IPS-NIHi7 (cell line): Measurements from ENCODE around the gene NCAPH2.
A peak's percentile ranks its signal among the peaks of the same experiment; 100 is the strongest.

ENCODE experiments used
- DNase-seq: peaks from one replicate; pipeline ENCODE4 v3.0.0; 2012; ENCODE audit warnings: mixed read lengths; ENCODE audit errors: extremely low spot score

NCAPH2 gene

DNA sequence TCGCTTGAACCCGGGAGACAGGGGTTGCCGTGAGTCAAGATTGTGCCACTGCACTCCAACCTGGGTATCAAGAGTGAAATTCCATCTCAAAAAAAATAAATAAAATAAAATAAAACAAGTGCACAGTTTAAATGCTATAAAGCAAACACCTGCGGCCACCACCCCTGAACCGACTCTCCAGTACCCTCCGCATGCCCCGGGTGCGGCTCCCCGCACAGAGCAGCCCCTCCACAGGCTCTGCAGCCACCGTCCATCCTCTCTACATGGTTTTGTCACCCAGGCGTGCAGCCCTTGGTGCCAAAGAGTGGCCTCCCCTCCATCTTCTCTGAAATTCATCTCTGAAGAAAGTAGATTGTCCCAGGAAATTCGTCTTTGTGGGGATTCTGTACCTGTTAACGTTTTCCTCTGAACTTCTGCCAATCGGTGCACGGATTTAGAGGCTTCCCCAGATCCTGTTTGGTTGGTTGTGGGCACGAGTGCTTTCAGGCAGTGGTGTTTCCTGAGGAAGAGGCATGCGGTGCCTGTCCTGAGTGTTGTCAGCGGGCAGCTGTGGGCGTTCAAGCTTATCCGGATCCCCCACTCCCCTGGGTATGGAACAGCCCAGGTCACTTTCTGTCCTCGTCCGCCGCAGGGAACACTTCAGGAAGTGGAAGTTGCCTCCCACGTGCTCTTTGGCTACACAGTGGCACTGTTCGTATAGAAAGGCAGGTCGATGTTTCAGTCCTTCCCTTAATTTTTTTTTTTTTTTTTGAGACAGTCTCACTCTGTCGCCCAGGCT lies 17.3 kb upstream of the NCAPH2 start:
- no peak for DNase-seq

DNA sequence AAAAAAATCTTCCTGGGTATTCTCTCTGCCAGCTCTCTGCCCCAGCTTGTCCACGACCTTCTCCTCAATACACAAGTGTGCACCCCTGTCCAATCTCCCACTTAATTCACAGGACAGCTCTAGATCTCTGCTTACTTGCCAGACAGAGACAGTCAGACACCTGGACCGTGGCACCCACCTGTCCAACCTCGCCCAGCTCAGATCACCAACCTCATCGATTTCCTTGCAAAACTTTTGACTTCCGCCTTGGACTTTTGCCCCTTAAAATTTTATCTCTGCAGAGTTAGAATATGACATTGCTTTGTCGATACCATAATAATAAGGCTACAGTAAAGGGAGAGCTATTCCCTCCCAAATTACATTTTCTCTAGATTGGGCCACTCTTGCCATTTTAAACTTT lies 10.9 kb upstream of the NCAPH2 start:
- no peak for DNase-seq

DNA sequence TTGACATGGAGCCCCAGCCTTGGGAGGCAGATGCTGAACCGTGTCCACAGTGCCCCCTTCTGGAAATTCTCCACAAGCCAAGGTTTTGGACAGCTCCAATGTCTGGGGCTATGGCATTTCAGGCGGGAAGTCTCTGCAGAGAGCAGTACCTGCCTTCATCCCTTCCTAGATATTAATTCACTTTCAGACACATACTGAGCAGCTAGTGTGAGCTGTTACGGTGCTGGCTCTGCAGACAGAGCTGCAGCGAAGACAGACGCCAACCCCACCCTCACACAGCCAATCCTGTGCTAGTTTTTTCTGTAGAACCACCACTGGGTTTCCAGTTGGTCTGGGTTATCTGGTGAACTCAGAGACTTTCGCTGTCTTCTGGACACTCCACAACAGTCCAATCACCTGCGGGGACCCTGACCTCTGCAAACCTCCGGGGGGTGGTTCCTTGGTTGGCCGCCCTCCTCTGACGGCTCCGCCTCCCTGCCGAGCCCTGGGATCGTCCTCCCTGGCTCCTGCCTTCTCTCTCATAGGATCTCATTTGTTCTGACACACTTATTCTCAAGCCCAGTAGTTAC lies 9.6 kb upstream of the NCAPH2 start:
- DNase-seq, result peak; percentile 87

DNA sequence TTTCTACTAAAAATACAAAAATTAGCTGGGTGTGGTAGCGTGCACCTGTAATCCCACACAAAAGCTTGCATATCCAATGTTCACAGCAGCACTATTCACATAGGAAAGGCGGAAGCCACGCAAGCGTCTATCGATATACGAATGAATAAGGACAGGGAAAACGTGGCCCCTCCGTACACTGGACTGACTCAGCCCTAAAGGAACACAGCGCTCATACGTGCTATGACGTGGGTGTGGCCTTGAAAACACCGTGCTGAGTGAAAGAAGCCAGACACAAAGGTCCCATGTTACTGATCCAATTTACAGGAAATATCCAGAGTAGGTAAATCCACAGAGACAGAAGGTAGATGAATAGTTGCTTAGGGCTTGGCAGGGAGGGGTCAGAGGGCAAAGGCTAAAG lies 7.6 kb upstream of the NCAPH2 start:
- DNase-seq, result no peak

DNA sequence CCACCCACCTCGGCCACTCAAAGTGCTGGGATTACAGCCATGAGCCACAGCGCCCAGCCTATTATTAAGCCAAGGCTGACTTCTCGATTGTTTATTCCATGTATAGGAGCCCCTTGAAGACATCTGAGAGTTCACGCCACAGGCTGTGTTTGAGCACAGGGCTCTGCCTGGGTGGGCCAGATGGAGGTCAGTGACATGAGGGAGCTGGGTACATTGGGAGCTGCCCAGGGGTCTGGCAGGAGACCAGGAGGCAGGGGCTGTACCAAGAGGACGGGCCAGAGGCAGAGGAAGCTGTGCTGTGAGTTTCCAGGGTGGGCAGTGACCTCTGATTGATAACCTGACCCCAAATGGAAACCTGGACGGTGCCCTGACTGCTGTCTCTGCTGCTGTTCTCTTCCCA lies 5.9 kb upstream of the NCAPH2 start:
- DNase-seq, result no peak

DNA sequence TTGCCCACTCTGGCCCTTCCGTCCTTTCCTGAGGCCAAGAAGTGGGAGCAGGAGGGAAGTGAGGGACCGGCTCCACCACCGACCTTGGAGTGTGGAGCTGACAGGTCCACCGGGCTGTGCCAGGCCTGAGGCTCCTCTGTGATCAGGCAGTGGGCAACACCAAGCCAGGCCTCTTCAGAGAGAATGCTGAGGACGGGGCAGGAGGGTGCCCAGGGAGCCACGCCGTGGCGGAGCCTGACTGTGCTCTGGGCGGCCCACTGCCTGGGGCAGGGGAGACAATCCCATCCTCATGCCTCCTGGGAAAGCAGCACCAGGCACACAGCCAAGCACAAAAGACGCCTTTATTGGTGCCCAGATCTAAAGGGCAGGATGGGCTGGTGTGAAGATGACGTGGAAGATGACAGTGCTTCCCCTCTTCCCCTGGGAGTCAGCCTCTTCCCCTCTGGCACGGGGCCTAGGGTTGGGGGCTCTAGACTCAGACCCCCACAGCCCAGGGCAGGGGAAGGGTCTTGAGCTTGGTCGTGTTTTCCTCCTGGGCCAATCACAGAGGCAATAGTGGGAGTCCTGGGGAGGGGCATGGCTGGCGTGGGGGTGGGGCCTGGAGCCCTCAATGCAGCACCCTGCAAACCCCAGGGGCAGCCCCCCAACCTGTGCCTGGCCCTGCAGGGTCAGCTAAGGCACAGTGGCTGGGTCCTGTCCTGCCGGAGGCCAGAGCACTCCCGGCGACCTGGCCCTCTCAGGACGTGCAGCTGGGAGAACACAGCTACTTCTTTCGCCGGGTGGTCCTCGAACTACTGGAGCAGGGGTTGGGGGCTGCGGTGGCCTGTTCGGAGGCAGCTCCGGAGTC lies 5.2 kb upstream of the NCAPH2 start:
- DNase-seq, result no peak

DNA sequence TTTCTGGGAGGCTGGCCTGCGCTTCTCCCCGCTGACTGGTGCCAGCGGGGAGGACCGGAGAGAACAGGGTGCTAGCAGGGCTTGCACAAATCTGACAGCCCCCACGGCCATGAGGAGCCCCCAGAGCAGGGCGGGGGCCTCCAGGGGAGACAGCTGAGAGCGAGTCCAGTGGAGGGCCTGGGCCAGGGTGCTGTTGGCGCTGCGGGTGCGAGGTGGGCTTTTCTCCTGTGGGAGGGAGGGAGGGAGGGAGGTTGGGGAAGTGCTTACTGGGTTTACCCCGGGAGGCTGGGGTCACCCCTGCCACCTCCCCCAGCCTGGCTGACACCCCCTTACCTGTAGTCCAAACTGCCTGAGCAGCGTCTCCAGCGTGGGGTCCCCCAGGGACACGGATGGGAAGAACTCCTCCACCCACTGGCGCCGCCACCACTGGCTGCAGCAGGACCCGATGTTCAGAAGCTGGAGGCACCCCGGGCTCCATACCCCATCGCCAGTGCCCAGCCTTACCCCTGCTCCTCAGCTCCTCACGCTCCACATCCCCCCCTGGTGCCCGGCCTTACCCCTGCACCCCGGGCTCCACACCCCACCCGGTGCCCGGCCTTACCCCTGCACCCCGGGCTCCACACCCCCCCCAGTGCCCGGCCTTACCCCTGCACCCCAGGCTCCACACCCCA lies 4.4 kb upstream of the NCAPH2 start:
- DNase-seq, result no peak

DNA sequence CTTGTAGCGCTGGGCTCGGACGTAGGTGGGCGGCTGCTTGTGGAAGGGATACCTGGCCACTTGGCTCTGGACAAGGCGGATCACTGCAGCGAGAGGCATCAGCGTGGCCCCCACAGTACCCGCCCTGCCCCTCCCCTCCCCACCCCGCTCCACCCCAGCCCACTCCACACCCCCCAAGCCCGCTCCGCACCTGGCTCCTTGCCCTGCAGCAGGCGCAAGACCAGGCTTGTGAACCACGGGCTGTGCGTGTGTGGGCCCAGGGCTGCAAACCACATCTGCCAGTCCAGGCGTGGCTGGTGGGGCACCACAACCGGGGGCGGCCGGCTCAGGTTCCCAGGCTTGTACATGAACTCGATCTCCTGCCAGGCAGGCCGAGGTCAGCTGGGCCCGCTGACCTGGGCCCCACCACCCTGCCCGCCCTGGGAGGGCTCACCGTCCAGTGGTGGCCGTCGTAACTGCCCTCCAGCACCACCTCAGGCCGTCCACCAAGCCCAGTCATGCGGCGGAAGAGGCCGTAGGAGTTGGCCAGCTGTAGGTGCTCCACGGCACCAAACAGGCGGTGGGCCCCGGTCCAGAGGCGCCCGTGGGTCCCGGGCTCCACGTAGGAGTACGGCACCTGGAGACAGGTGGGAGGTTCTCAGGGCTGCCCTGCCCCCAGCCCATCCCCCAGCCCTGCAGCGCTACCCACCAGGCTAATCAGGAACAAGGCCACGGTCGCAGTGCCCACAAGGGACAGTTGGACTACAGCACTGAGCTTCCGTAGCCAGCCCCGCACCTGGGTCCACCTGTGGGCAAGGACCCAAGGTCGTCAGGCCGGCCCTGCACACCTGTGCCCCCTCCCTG lies 3.4 kb upstream of the NCAPH2 start:
- DNase-seq, result no peak

DNA sequence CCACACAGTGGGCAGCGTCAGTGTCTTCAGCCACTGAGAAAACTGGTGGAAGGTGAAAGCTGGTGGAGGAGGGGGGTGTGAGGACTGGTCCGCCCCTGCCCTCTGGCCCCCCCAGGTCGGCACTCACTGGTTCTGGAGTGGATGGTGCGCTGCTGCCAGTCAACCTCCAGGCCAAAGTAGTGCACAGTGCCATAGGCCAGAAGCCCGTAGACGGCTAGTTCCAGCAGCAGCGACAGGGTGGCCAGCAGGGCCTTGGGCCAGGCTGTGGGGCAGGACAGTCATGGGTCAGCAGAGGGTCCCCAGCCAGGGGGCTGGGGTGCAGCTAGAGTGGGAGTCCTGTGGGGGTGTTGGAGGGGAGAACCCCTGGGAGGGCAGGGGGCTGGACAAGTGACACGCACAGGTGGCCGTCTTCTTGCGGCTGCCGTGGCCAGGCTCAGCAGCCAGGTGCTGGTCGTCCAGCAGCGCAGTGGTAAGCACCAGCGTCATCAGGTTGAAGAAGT lies 2.7 kb upstream of the NCAPH2 start:
- DNase-seq, result no peak

DNA sequence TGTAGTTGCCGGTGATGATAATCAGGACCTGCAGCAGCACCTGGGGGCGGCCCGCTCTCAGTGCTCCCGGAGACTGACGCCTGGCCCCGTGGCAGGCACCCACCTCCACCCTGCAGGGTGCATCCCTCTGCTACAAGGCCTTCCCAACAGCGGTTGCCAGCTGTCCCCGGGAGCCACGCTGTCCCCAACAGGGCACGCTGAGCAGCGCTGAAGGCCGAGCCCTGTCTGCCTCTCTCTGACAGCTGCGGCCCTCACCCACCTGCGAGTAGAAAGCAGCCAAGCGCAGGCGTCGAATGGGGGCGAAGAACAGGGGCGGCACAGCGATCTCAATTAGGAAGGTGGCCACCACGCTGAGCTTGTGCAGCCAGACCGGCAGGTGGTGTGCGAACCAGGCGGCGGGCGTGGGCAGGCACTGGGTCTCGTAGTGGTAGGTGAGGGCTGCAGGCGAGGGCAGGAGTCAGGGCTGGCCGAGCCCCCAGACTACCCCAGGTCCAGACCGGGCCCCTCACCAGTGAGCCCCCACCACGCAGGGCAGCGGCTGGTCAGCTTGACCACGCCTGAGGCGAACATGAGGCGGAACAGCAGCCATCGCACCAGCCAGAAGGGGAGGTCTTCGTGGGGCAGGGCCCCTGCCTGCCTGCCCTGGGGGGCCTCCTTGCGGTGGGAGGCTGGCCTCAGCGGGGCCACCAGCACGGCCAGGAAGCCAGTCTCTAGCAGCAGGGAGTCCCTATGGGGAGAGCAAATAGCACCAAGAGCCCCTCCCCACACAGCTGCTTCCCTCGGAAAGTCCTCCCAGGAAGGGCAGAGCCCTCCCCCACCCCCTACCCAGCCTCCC lies 2.0 kb upstream of the NCAPH2 start:
- no peak for DNase-seq

DNA sequence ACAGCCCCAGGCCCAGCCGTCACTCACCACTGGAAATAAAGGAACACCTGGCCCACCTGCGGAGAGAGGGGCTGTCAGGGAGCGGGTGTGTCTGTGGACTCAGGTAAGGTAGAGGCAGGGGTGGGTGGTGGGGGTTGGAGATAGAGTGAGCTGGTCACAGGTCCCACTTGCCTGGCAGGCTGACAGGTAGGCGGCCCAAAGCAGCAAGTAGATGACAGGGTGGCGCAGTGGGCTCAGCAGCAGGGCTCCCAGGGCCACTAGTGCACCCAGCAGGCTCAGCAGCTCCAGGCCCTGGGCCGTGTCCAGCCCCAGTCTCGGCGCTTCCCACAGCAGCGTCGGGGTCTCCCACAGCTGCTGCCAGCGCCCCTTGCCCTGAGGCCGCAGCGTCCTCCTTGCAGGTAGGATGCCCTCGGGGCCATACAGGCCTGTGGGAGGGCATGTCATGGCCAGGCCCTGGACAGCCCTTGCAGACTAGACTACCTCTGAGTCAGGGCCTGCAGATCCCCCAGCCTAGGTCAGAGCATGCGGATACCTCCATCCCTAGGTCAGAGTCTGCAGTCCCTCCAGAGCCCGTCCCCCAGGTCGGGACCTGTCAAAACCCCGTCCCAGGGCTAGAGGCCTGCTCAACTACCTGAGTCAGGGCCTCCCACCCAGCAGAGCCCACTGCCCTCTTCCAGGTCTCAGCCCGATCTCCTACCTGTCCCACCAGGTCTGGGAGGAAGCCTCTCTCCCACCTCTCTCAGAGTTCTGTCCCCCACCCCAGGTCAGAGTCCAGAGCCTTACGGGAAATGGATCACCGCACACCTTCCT lies 1.2 kb upstream of the NCAPH2 start:
- no peak for DNase-seq

DNA sequence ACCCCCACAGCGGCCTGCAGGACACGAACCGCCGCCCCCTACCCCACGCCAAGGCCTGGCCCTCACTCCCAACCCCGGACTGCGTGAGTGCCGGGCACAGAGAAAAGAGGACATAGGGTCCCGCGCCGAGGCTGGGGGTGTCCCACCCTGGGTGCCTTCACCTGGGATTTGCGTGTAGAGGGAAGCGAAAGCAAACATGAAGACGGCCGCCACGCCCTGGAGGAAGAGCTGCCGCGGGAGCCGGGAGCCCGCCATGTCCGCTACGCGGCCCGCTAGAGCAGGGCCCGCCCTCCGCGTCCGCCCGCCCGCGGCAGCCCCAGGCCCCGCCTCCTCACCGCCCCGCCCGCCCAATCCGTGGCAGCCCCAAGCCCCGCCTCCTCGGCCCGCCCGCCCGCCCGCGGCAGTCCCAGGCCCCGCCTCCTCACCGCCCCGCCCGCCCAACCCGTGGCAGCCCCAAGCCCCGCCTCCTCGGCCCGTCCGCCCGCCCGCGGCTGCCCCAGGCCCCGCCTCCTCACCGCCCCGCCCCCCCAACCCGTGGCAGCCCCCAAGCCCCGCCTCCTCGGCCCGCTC lies 518 bp upstream of the NCAPH2 start, which contains the start of gene LMF2:
Gene LMF2 (minus strand): TSS at position 282 of the 570 bp plus-strand sequence. CDS start 27 bp downstream, at position 255.
- peak; percentile 95 for DNase-seq

DNA sequence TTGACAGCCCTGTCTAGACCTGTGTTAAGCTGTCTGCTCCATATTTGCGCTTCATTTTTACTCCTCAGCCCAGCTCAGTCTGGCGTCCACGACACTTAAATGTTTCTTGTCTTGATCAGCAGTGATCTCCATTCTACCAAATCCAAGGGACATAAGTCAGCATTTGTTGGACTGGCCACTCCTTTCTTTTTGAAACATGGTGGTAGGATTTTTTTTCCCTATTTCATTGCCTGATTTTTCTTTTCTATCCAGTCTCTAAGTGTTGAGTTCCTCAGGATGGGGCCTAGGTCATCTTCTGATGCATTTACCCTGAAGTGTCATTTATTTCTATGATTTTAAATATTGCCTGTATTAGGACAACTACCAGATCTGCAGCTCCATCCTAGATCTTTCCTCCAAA lies 873 bp downstream of the NCAPH2 start:
- DNase-seq, result no peak

DNA sequence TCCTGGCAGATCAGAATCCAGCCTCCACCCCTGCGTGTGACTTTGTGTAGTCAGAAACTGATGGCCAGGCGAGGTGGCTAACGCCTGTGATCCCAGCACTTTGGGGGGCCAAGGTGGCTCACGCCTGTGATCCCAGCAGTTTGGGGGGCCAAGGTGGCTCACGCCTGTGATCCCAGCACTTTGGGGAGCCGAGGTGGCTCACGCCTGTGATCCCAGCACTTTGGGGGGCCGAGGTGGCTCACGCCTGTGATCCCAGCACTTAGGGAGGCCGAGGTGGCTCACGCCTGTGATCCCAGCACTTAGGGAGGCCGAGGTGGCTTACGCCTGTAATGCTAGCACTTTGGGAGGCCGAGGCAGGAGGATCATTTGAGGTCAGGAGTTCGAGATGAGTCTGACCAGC lies 5.2 kb downstream of the NCAPH2 start:
- no peak for DNase-seq

DNA sequence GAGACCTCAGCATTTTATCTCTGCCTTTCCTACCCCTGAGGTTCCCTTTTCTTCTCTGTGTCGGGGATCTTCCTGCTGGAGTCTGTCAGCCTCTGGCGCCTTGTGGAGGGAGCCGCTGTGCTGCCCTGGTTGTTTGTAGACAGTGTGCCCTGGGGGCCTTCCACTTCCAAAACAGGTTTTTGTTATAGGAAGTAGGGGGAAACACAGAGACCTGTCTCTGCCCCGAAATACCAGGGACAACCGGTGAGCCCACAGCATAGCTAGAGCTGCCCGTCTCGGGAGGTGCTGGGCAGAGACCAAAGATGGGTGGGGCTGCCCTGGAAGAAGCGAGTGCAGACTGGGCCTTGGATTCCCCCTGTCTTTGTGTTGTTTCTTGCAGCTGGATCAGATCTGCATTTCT lies 8.0 kb downstream of the NCAPH2 start:
- DNase-seq, result no peak

DNA sequence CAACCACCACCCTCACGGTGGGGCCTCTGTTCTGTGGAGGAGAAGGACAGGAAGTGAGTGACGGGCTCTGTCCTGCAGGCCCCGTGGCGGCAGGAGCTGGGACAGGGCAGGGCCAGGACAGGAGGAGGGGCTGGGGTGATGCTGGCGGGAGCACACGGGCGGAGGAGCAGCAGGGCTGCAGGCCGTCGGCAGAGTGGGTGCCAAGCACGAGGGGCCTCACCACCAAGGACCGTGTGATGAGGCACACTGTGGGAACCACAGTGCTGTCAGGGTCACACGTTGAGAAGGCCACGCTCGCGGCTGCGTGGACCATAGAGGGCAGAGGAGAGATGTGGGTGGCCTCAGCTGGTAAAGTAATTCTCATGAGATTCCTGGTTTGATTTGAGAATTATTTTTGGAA lies 8.9 kb downstream of the NCAPH2 start:
- DNase-seq, result no peak

DNA sequence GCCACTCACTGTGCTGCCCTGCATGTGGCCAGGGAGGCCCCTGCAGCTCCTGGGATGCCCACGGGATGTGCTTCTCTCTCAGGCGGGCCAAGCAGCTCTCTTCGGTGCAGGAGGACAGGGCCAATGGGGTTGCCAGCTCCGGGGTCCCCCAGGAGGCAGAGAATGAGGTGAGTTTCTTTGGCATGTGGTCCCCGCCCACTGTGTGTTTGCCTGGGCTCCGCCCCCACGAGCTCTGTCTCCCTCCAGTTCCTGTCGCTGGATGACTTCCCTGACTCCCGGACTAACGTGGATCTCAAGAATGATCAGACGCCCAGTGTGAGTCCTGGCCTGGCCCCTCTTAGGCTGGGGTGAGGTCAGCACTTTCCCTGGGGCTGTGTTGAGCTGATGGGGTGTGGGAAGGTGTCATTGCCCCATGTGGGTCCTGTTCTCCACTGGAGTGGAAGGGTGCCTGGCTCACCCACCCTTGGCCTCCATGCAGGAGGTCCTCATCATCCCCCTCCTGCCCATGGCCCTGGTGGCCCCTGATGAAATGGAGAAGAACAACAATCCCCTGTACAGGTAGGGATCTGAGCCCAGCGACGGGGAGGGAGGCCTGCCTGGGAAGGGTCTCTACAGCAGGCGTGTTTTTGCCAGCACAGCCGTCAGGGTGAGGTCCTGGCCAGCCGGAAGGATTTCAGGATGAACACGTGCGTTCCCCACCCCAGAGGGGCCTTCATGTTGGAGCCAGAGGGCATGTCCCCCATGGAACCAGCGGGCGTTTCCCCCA lies 9.7 kb downstream of the NCAPH2 start:
- DNase-seq, result no peak

DNA sequence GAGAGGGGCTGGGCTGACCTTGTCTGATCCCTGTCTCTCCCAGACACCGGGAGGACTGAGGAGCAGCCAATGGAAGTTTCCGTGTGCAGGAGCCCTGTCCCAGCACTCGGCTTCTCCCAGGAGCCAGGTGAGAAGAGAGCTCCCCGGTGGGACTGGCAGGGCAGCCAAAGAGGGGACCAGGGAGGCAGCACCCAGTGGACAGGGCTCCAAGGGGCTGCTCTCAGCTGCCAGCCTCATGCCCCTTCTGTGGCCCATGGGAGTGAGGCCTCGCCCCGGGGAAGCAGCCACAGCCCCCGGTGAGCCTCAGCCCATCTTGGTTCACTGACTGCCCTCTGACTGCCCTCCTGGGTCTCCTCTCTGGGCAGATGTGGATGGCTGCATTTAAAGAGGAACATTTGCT lies 10.6 kb downstream of the NCAPH2 start:
- DNase-seq, result no peak
